Embryonic facial prominence (tissue), 1 donor: Measurements from ENCODE around the gene CDK15.
"Not testable (repeated sequence)": the region's sequence is repeated elsewhere in the genome, so short reads cannot be mapped to it uniquely, and the experiment has no call there.

Experiments
- DNase-seq: peaks from one replicate; pipeline ENCODE4 v3.0.0-alpha.2; 2016; ENCODE audit errors: extremely low spot score

CDK15 gene

GRCh38 chr2:201828220-201828619, 21.9 kb downstream of the CDK15 start:
- DNase-seq, result no peak

GRCh38 chr2:201830666-201831065, 24.3 kb downstream of the CDK15 start:
- DNase-seq, result no peak

- DNase-seq, result peak; percentile 60
Observed at GRCh38 chr2:201831469-201831868, 25.1 kb downstream of the CDK15 start.

GRCh38 chr2:201833781-201834180, 27.4 kb downstream of the CDK15 start:
- no peak for DNase-seq

- DNase-seq, result no peak
Observed at GRCh38 chr2:201835066-201835465, 28.7 kb downstream of the CDK15 start.

GRCh38 chr2:201837391-201837790, 31.1 kb downstream of the CDK15 start:
- DNase-seq, result no peak

GRCh38 chr2:201837824-201838431, 31.6 kb downstream of the CDK15 start:
- DNase-seq, result no peak

- DNase-seq, result no peak
Observed at GRCh38 chr2:201839727-201840126, 33.4 kb downstream of the CDK15 start.

- DNase-seq, result no peak
Observed at GRCh38 chr2:201840726-201841125, 34.4 kb downstream of the CDK15 start.

- DNase-seq, result no peak
Observed at GRCh38 chr2:201842131-201842860, 36.0 kb downstream of the CDK15 start.

GRCh38 chr2:201844922-201845321, 38.6 kb downstream of the CDK15 start:
- DNase-seq, result not testable (repeated sequence)

- no peak for DNase-seq
Observed at GRCh38 chr2:201847481-201847880, 41.1 kb downstream of the CDK15 start.

GRCh38 chr2:201852462-201852861, 46.1 kb downstream of the CDK15 start:
- no peak for DNase-seq

GRCh38 chr2:201852878-201853415, 46.6 kb downstream of the CDK15 start:
- DNase-seq, result no peak

GRCh38 chr2:201854221-201854801, 48.0 kb downstream of the CDK15 start:
- DNase-seq, result no peak

- no peak for DNase-seq
Observed at GRCh38 chr2:201854841-201855240, 48.5 kb downstream of the CDK15 start.

- no peak for DNase-seq
Observed at GRCh38 chr2:201855356-201855755, 49.0 kb downstream of the CDK15 start.

GRCh38 chr2:201857326-201857725, 51.0 kb downstream of the CDK15 start:
- DNase-seq, result no peak

GRCh38 chr2:201858281-201859184, 52.2 kb downstream of the CDK15 start:
- DNase-seq, result no peak

GRCh38 chr2:201859949-201860348, 53.6 kb downstream of the CDK15 start:
- DNase-seq, result no peak

- peak; percentile 77 for DNase-seq
Observed at GRCh38 chr2:201860636-201861066, 54.3 kb downstream of the CDK15 start.

GRCh38 chr2:201862843-201863242, 56.5 kb downstream of the CDK15 start:
- DNase-seq, result no peak
